DND-41 (cell line): ENCODE data around the gene GPR183.

Source experiments
- CTCF ChIP-seq: IDR thresholded peaks from 2 replicates; pipeline ENCODE4 v1.5.1; 2012; ENCODE audit warnings: borderline replicate concordance, low read length, moderate library complexity, mild to moderate bottlenecking; ENCODE audit not compliant: poor library complexity, severe bottlenecking; ENCODE audit errors: extremely low read depth
- EZH2 ChIP-seq: IDR thresholded peaks from 3 replicates; pipeline ENCODE4 v1.6.1; 2012; ENCODE audit warnings: borderline replicate concordance, low read depth, mild to moderate bottlenecking, moderate library complexity, low read length, inconsistent platforms; ENCODE audit not compliant: severe bottlenecking

- TF ChIP-seq CTCF (no peak), EZH2 (no peak)
Observed at GRCh38 chr13:99351772-99352171, 44.6 kb upstream of the GPR183 start.
